Stimulated activated CD4-positive, alpha-beta T cell treated with anti-CD3 and anti-CD28 coated beads, Interleukin-15, amount 100 ng/mL, for 48 hours (primary cell): ENCODE measurements around the gene SMIM10L1.

Source experiments
- DNase-seq, 2 donors: peaks; one replicate each; pipeline ENCODE4 v3.0.0-alpha.2; 2020; ENCODE audit warnings: low read depth in 2 of 2

Gene SMIM10L1

GRCh38 chr12:11186837-11187236 lies 15.8 kb downstream of the SMIM10L1 start, which contains the start of gene TAS2R42:
Gene TAS2R42, minus strand, starts transcription at chr12:11186937. Its CDS starts 0 bp downstream, at chr12:11186937.
- DNase-seq = no peak

GRCh38 chr12:11202811-11203210 lies 31.8 kb downstream of the SMIM10L1 start:
- no peak for DNase-seq

GRCh38 chr12:11204173-11204572 lies 33.2 kb downstream of the SMIM10L1 start:
- no peak for DNase-seq

GRCh38 chr12:11209113-11209512 lies 38.1 kb downstream of the SMIM10L1 start:
- no peak for DNase-seq
